Right forelimb (tissue), 1 donor: ENCODE data around the gene R3HDM2.
"Not testable (repeated sequence)": the region's sequence is repeated elsewhere in the genome, so short reads cannot be mapped to it uniquely, and the experiment has no call there.

Experiments
- DNase-seq: peaks from one replicate; pipeline ENCODE4 v3.0.0-alpha.2; 2018

The R3HDM2 gene

GRCh38 chr12:57320639-57321038, 110.2 kb downstream of the R3HDM2 start:
- DNase-seq, result no peak

GRCh38 chr12:57319678-57320469, 111.0 kb downstream of the R3HDM2 start:
- no peak for DNase-seq

GRCh38 chr12:57315681-57316080, 115.2 kb downstream of the R3HDM2 start:
- no peak for DNase-seq

- not testable (repeated sequence) for DNase-seq
Observed at GRCh38 chr12:57312287-57312686, 118.6 kb downstream of the R3HDM2 start.

- no peak for DNase-seq
Observed at GRCh38 chr12:57309420-57309819, 121.4 kb downstream of the R3HDM2 start.

GRCh38 chr12:57300961-57301584, 129.8 kb downstream of the R3HDM2 start:
- no peak for DNase-seq

- DNase-seq, result no peak
Observed at GRCh38 chr12:57299514-57300016, 131.3 kb downstream of the R3HDM2 start.

GRCh38 chr12:57296291-57296690, 134.6 kb downstream of the R3HDM2 start:
- no peak for DNase-seq

- not testable (repeated sequence) for DNase-seq
Observed at GRCh38 chr12:57282073-57282472, 148.8 kb downstream of the R3HDM2 start.

GRCh38 chr12:57280211-57281062, 150.4 kb downstream of the R3HDM2 start:
- DNase-seq, result no peak

GRCh38 chr12:57278465-57279381, 152.1 kb downstream of the R3HDM2 start:
- DNase-seq, result no peak

- no peak for DNase-seq
Observed at GRCh38 chr12:57276935-57277563, 153.8 kb downstream of the R3HDM2 start.

GRCh38 chr12:57276233-57276632, 154.6 kb downstream of the R3HDM2 start:
- DNase-seq, result not testable (repeated sequence)

- no peak for DNase-seq
Observed at GRCh38 chr12:57273516-57273915, 157.3 kb downstream of the R3HDM2 start.

- no peak for DNase-seq
Observed at GRCh38 chr12:57272337-57273151, 158.3 kb downstream of the R3HDM2 start.

- no peak for DNase-seq
Observed at GRCh38 chr12:57270966-57271470, 159.8 kb downstream of the R3HDM2 start.

- DNase-seq, result no peak
Observed at GRCh38 chr12:57268264-57268663, 162.6 kb downstream of the R3HDM2 start.

- DNase-seq, result no peak
Observed at GRCh38 chr12:57266681-57267080, 164.2 kb downstream of the R3HDM2 start.

- DNase-seq, result no peak
Observed at GRCh38 chr12:57263096-57263495, 167.7 kb downstream of the R3HDM2 start.

GRCh38 chr12:57262126-57262822, 168.6 kb downstream of the R3HDM2 start:
- no peak for DNase-seq
